GM21360 (cell line): ENCODE data around the gene HSD17B4.
"Not testable (repeated sequence)": the region's sequence is repeated elsewhere in the genome, so short reads cannot be mapped to it uniquely, and the experiment has no call there.

Experiments used
- ATAC-seq: cut with Tn5 transposase; IDR thresholded peaks from one replicate; pipeline ENCODE4 v1.9.1; 2021; ENCODE audit warnings: mild to moderate bottlenecking, moderate library complexity; ENCODE audit not compliant: unreplicated experiment

HSD17B4 gene

GRCh38 chr5:119473241-119473640, 20.9 kb downstream of the HSD17B4 start:
- no peak for ATAC-seq

DNA sequence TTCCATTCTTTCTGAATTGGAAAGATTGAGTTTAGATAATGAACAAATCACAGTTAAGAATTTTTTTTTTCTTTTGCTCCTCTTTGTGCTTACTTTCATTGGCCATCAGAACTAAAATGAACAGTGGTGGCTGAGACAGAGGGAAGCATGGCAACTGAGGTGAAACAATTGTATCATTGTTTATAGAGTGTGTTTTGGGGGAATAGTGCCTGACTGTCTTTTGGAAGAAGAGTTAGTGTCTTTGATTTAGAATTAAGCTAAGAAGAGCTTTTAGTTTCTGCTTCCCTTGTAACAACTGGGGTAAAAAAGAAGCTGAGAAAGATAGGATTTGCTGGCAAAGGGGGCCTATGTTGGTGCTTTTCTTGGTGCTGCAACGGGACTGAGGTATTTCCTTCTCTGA, 24.0 kb downstream of the HSD17B4 start:
- ATAC-seq: no peak

- ATAC-seq: no peak
Measured at GRCh38 chr5:119478781-119479180, 26.5 kb downstream of the HSD17B4 start.

- ATAC-seq: not testable (repeated sequence)
Measured at GRCh38 chr5:119480629-119481028, 28.3 kb downstream of the HSD17B4 start.

- no peak for ATAC-seq
Measured at GRCh38 chr5:119483155-119483554, 30.9 kb downstream of the HSD17B4 start.

DNA sequence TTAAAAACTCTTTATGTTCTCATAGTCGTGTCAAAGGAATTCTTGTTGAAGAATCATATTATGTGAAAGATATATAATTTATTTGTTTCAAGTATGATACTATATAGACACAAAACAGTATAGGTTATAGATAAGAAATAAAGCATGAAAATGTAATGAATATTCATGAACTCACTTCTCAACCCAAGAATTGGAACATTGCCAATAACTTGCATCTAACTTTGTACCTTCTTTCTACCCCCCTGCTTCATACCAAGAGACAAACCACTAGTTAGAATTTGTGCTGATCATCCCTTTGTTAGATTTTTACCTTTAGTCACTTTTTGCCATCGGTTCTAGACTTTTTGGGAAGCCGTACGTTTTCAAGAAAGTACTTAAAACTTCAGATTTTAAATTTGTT, 32.6 kb downstream of the HSD17B4 start:
- no peak for ATAC-seq

GRCh38 chr5:119501671-119502179, 49.4 kb downstream of the HSD17B4 start:
- ATAC-seq: no peak

DNA sequence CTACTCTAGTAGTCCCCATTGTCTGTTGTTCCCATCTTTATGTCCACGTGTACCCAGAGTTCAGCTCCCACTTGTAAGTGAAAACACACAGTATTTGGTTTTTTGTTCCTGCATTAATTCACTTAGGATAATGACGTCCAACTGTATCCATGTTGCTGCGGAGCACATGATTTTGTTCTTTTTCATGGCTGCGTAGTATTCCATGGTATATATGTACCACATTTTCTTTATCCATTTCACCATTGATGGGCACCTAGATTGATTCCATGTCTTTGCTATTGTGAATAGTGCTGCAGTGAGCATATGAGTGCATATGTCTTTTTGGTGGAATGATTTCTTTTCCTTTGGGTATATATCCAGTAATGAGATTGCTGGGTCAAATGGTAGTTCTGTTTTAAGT, 51.6 kb downstream of the HSD17B4 start:
- not testable (repeated sequence) for ATAC-seq

DNA sequence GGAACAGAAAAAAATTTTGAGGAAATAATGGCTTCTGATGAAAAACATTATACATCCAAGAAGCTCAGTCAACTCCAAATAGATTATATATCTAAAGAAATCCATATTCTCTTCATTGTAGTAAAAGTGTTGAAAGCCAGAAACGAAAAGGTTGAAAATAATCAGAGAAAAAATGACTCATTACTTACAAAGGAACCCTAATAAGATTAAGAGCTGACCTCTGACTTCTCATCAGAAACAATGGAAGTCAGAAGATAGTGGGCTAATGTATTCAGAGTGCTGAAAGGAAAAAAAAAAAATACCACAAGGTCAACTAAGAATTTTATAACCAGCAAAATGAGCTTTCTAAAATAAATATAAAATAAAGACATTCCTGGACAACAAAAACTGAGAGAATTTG, 60.0 kb downstream of the HSD17B4 start:
- ATAC-seq: no peak

- no peak for ATAC-seq
Measured at GRCh38 chr5:119515192-119515591, 62.9 kb downstream of the HSD17B4 start.

GRCh38 chr5:119517115-119517514, 64.8 kb downstream of the HSD17B4 start:
- not testable (repeated sequence) for ATAC-seq

GRCh38 chr5:119521232-119521631, 68.9 kb downstream of the HSD17B4 start:
- no peak for ATAC-seq

DNA sequence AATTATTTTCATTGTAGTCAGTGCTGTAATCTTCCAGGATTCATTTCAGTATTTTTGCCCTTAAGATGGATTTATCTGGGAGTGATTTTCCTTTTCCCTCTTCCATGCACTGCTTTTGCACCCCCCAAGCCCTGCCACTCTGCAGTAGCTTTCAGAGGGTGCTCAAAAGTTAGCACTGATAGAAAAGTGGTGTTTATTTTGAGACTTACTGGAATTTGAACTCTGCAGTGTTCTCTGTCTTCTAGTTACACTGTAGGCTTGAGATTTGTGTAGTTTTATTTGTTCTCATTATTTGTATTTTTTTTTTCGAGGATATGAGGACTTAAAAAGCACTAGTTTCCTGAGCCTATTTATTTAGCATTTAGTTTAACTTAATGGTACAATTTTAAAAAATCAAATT, 70.5 kb downstream of the HSD17B4 start:
- ATAC-seq: no peak

DNA sequence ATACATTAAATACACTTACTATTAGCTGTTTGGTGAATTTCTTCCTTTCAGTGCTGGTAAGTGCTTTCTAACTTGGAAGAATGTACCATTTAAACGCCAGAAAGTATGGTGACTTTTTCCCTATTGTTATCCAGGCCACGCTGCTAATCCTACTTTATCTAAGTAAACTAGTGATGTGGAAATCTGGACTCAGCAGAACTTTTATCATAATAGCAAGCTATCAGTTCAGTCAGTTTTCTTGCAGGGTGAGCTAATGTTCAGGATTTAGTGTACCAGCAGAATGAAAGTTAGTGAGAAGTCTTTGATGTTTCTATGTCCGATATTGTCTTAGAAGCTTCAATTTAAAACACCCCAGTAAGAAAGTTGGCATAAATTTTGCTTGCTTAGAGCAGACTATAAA, 72.2 kb downstream of the HSD17B4 start:
- ATAC-seq: no peak

- no peak for ATAC-seq
Measured at GRCh38 chr5:119527351-119527750, 75.1 kb downstream of the HSD17B4 start.

GRCh38 chr5:119529811-119530210, 77.5 kb downstream of the HSD17B4 start:
- no peak for ATAC-seq

DNA sequence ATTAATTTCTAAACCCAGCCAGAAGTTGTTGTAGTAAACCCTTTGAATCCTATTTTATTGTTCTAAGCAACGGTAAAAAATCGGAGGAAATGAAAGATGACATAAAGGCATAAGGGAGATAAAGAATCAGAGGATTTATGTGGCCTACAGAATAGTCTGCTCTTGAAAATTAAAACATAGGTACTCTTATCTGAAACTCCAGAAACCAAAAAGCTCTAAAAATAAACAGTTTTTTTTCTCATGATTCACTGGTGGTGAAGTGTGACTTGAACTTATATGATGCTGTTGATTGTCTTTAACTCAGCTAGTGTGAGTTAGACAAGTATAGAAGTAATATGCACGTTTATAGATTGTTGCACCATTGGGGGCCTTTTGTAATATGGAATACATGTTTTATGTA, 80.3 kb downstream of the HSD17B4 start:
- no peak for ATAC-seq

GRCh38 chr5:119537704-119538103, 85.4 kb downstream of the HSD17B4 start:
- peak; percentile 100 for ATAC-seq

DNA sequence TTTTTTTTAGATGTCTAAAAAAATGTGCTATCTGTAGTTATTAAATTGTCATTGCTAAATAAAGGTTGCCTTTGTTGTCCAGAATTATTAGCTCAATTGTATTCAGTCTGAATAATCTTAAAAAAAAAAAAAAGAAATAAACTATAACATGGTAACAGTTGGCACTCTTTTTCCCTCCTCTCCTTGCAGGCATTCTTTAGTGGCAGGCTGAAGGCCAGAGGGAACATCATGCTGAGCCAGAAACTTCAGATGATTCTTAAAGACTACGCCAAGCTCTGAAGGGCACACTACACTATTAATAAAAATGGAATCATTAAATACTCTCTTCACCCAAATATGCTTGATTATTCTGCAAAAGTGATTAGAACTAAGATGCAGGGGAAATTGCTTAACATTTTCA, 89.4 kb downstream of the HSD17B4 start:
- no peak for ATAC-seq

DNA sequence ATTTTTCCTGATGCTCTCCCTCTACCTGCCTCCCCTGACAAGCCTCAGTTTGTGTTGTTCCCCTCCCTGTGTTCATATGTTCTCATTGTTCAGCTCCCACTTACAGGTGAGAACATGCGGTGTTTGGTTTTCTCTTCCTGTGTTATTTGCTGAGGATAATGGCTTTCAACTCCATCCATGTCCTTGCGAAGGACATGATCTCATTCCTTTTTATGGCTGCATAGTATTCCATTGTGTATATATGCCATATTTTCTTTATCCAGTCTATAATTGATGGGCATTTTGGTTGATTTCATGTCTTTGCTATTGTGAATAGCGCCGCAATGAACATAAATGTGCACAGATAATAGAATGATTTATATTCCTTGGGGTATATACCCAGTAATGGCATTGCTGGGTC, 99.5 kb downstream of the HSD17B4 start:
- no peak for ATAC-seq

GRCh38 chr5:119554597-119554996, 102.3 kb downstream of the HSD17B4 start:
- no peak for ATAC-seq

- no peak for ATAC-seq
Measured at GRCh38 chr5:119570910-119571309, 118.6 kb downstream of the HSD17B4 start.

- peak; percentile 97 for ATAC-seq
Measured at GRCh38 chr5:119578937-119579336, 126.6 kb downstream of the HSD17B4 start.

- no peak for ATAC-seq
Measured at GRCh38 chr5:119582987-119583386, 130.7 kb downstream of the HSD17B4 start.
